K562 (cell line): ENCODE results near the gene TARS1. TPM values are rescaled to one million over a fixed set of nuclear protein-coding genes. Genes with fewer than 3 reads are reported as not detected.
"Not testable (repeated sequence)": the region's sequence is repeated elsewhere in the genome, so short reads cannot be mapped to it uniquely, and the experiment has no call there.

Experiments used
- ATAC-seq: fragments of 200-7000 bp; cut with Tn5 transposase; 3 replicates; pipeline ENCODE4 v1.9.1; 2020; ENCODE audit warnings: moderate library complexity
- BruUV-seq: library from RNA; stranded (reverse); fragments of 400-500 nt; replicated peaks from 2 replicates; lab custom pipeline; 2021; lab: Mats Ljungman, UMichigan
- CTCF ChIA-PET: fragments of 300-600 bp; formaldehyde crosslinking; extraction: SDS; loops from one replicate; lab custom pipeline; 2021; ENCODE audit warnings: low intra/inter-chr PET ratio; lab: Yijun Ruan, JAX
- POLR2A ChIA-PET: fragments of 300-600, 350-650 bp; sonication (Branson Sonifier 250); formaldehyde crosslinking; extraction: SDS; loops from one replicate; lab custom pipeline; 2021; ENCODE audit warnings: antibody characterized with exemption, inconsistent platforms; lab: Yijun Ruan, JAX
- DNase-seq, 4 experiments: peaks; one replicate each; pipeline versions ENCODE4 v3.0.0 to v3.0.0-alpha.2; 2011 to 2018; ENCODE audit warnings: low spot score in 3 of 4, mixed read lengths in 3 of 4; ENCODE audit errors: extremely low read depth in 1 of 4
- FAIRE-seq: peaks from 2 replicates; lab custom pipeline; 2011; peaks lifted over from hg19 to GRCh38; lab: Jason Lieb, UNC
- H2AFZ ChIP-seq: 2 replicates; pipeline ENCODE4 v1.6.0; 2011; ENCODE audit warnings: low read depth, low read length, control low read depth, inconsistent platforms
- H3K27ac ChIP-seq: fragments of 200-600 bp; 3 replicates; pipeline ENCODE4 v1.8.0; 2011; ENCODE audit warnings: low read depth, mild to moderate bottlenecking, control low read depth, inconsistent platforms, low read length, moderate library complexity, mixed read lengths; ENCODE audit errors: extremely low read depth
- H3K27me3 ChIP-seq, 2 experiments: fragments of 300-600 bp in 1 of 2; 2 replicates in 1 of 2; 3 replicates in 1 of 2; pipeline versions ENCODE4 v1.6.0 to v1.8.0; 2011; ENCODE audit warnings: inconsistent platforms in 2 of 2, low read length in 2 of 2, mild to moderate bottlenecking in 1 of 2, mixed read lengths in 1 of 2, moderate library complexity in 1 of 2; ENCODE audit not compliant: control insufficient read depth in 2 of 2, insufficient read depth in 2 of 2
- H3K36me3 ChIP-seq: fragments of 300-600 bp; 3 replicates; pipeline ENCODE4 v1.8.0; 2011; ENCODE audit warnings: mild to moderate bottlenecking, low read length, inconsistent platforms; ENCODE audit not compliant: control insufficient read depth, insufficient read depth
- H3K4me1 ChIP-seq, 2 experiments: fragments of 200-600 bp in 1 of 2; replicated peaks in 1 of 2; 2 replicates in 1 of 2; 3 replicates in 1 of 2; pipeline versions ENCODE4 v1.5.1 to v1.8.0; 2011; ENCODE audit warnings: inconsistent platforms in 2 of 2, low read length in 2 of 2, mild to moderate bottlenecking in 1 of 2, mixed read lengths in 1 of 2, moderate library complexity in 1 of 2; ENCODE audit not compliant: control insufficient read depth in 2 of 2, insufficient read depth in 2 of 2
- H3K4me2 ChIP-seq: 2 replicates; pipeline ENCODE4 v1.6.1; 2011; ENCODE audit warnings: low read length, control low read depth, inconsistent platforms, mixed read lengths; ENCODE audit not compliant: insufficient read depth
- H3K4me3 ChIP-seq: fragments of 200-600 bp; sonication (generic), shearing (Covaris generic); 2 replicates; pipeline ENCODE4 v1.5.1; 2016; ENCODE audit warnings: control low read depth, inconsistent platforms
- H3K79me2 ChIP-seq: fragments of 200-600 bp; 3 replicates; pipeline ENCODE4 v1.8.0; 2011; ENCODE audit warnings: low read length, inconsistent platforms; ENCODE audit not compliant: control insufficient read depth, insufficient read depth
- H3K9ac ChIP-seq, 2 experiments: 2 replicates each; pipeline versions ENCODE4 v1.6.0 to v1.6.1; 2011; ENCODE audit warnings: low read depth in 2 of 2, low read length in 2 of 2, control low read depth in 1 of 2, inconsistent platforms in 1 of 2, mild to moderate bottlenecking in 1 of 2, mixed read lengths in 1 of 2; ENCODE audit not compliant: insufficient read depth in 1 of 2
- H3K9me1 ChIP-seq: one replicate; pipeline ENCODE4 v1.6.0; 2011; ENCODE audit warnings: inconsistent platforms, mild to moderate bottlenecking, low read length, moderate library complexity; ENCODE audit not compliant: control insufficient read depth, insufficient read depth
- H3K9me3 ChIP-seq: replicated peaks from 2 replicates; pipeline ENCODE4 v1.5.1; 2011; ENCODE audit warnings: low read depth, low read length, inconsistent platforms; ENCODE audit not compliant: control insufficient read depth, insufficient read depth
- H4K20me1 ChIP-seq: replicated peaks from 2 replicates; pipeline ENCODE4 v1.6.1; 2011; ENCODE audit warnings: low read length, inconsistent platforms, mixed read lengths; ENCODE audit not compliant: control insufficient read depth, insufficient read depth
- WGBS: fragments of 100-300 bp; shearing (Covaris generic); methylation state at CpG from one replicate; pipeline ENCODE4 v1.1.6; 2016; ENCODE audit warnings: low coverage, mixed read lengths; ENCODE audit not compliant: insufficient coverage; ENCODE audit errors: missing lambda C conversion rate; 5-methylcytosine and 5-hydroxymethylcytosine counted together
- in situ Hi-C: fragments of 300-500 bp; cut with MboI; formaldehyde crosslinking; loops from 4 replicates; pipeline ENCODE4 v1.15.0; 2018; ENCODE audit warnings: inconsistent platforms, mixed read lengths
- intact Hi-C: fragments of 100-400 bp; cut with micrococcal nuclease; formaldehyde crosslinking; loops from 2 replicates; pipeline ENCODE4 v1.14.2; 2022
- polyA plus RNA-seq, 8 experiments: library from polyadenylated mRNA; depleted of rRNA in 4 of 8; stranded (reverse) in 5 of 8; unstranded in 3 of 8; fragments of >200 nt; fragmentation: Nextera tagmentation in 2 of 8; fragmentation: Illumina TruSeq in 1 of 8; extraction: Ambion mirVana in 2 of 8; extraction: Trizol in 1 of 8; gene quantifications; 2 replicates each; pipeline versions ENCODE4 v1.2.1 to v1.2.3, GENCODE V29; 2011 to 2014; ENCODE audit warnings: inconsistent platforms in 1 of 8, missing spikeins in 1 of 8
- total RNA-seq, 7 experiments: library from RNA; depleted of rRNA in 6 of 7; stranded (reverse); fragments of >200 nt in 6 of 7; fragmentation: Illumina TruSeq in 2 of 7; extraction: Trizol in 2 of 7; gene quantifications; 2 replicates each; pipeline versions ENCODE4 v1.2.1 to v1.2.3, GENCODE V29; 2011 to 2021; ENCODE audit warnings: low replicate concordance in 1 of 7
- TF ChIP-seq, protein P1 (sequence below): sonication (generic); formaldehyde crosslinking; IDR thresholded peaks from 2 replicates; pipeline ENCODE4 v1.8.1; 2023; ENCODE audit warnings: mild to moderate bottlenecking, missing genetic modification reagents
- TF ChIP-seq, protein P2 (sequence below): fragments of 450-650 bp; IDR thresholded peaks from 2 replicates; pipeline ENCODE4 v1.6.1; 2017; ENCODE audit warnings: antibody characterized with exemption, mild to moderate bottlenecking

TARS1 gene
- total and polyA plus RNA-seq, 9 of the 15 experiments (the other 6 are each of a cell fraction or from before 2014, with no cell fraction given): 263 to 518 (median 439) TPM

DNA sequence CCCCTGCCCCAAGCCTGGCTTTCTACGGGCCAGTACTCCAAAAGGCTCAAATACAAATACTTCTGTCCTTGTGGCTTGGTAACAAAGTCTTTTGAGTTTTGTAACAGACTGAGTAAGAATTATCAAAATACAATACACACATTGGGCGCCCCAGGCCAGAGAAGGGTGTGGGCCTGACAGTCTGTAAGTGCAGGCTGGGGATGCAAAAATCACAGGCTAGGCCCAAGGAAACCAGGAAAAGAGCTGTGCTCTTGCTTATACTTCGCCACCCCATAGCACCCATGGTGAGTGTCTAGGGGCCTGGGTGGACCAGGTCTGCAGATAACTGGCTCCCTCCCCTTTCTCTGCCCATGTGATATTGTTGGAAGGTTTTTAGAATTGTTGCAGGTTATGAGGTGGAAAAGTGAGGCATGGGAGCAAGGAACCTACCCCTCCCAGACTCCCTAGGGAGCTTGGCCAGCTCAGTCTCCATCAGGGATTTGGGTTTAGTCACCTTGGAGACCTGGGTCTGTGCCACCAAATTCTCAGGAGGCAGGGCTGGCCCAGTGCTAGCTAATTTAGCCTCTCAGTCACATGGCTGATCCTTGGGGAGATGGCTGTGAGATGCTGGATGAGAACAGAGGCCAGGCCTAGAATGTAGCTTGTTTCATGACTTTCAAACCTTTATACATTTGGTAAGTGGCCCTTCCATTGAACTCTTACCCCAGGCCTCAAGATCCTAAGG lies 72.9 kb downstream of the TARS1 start:
- Histone ChIP-seq H2AFZ (no peak overlapping the region), H3K36me3 (no peaks in the 10 kb centered on the region), H3K27me3 (peaks cover 0 to 7% of the 10 kb centered on the region in 2 experiments; a peak in 3 of 5 replicates), H3K9me1 (no peaks in the 10 kb centered on the region), H3K9me3 (no peaks in the 10 kb centered on the region; the same call in 1 of the 2 replicates), H3K79me2 (no peaks in the 10 kb centered on the region), H3K4me2 (no peak overlapping the region), H3K4me3 (no peak overlapping the region), H3K9ac (no peak overlapping the region), H4K20me1 (no peaks in the 10 kb centered on the region), H3K27ac (no peak overlapping the region), H3K4me1 (no peaks in the 10 kb centered on the region)
- FAIRE-seq (no peak), ATAC-seq (no peak), DNase-seq (no peak)
- ChIA-PET CTCF (no interaction called here), POLR2A (no interaction called here)
- intact Hi-C loops (no loop called here), in situ Hi-C loops (no loop called here)
- TF ChIP-seq, protein P1, sequence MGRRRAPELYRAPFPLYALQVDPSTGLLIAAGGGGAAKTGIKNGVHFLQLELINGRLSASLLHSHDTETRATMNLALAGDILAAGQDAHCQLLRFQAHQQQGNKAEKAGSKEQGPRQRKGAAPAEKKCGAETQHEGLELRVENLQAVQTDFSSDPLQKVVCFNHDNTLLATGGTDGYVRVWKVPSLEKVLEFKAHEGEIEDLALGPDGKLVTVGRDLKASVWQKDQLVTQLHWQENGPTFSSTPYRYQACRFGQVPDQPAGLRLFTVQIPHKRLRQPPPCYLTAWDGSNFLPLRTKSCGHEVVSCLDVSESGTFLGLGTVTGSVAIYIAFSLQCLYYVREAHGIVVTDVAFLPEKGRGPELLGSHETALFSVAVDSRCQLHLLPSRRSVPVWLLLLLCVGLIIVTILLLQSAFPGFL: no peak
- TF ChIP-seq, protein P2, sequence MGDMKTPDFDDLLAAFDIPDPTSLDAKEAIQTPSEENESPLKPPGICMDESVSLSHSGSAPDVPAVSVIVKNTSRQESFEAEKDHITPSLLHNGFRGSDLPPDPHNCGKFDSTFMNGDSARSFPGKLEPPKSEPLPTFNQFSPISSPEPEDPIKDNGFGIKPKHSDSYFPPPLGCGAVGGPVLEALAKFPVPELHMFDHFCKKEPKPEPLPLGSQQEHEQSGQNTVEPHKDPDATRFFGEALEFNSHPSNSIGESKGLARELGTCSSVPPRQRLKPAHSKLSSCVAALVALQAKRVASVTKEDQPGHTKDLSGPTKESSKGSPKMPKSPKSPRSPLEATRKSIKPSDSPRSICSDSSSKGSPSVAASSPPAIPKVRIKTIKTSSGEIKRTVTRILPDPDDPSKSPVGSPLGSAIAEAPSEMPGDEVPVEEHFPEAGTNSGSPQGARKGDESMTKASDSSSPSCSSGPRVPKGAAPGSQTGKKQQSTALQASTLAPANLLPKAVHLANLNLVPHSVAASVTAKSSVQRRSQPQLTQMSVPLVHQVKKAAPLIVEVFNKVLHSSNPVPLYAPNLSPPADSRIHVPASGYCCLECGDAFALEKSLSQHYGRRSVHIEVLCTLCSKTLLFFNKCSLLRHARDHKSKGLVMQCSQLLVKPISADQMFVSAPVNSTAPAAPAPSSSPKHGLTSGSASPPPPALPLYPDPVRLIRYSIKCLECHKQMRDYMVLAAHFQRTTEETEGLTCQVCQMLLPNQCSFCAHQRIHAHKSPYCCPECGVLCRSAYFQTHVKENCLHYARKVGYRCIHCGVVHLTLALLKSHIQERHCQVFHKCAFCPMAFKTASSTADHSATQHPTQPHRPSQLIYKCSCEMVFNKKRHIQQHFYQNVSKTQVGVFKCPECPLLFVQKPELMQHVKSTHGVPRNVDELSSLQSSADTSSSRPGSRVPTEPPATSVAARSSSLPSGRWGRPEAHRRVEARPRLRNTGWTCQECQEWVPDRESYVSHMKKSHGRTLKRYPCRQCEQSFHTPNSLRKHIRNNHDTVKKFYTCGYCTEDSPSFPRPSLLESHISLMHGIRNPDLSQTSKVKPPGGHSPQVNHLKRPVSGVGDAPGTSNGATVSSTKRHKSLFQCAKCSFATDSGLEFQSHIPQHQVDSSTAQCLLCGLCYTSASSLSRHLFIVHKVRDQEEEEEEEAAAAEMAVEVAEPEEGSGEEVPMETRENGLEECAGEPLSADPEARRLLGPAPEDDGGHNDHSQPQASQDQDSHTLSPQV: no peak
- BruUV-seq: no TSS peak
- WGBS: 13% methylated on average over 3 of the region's 3 CpGs

DNA sequence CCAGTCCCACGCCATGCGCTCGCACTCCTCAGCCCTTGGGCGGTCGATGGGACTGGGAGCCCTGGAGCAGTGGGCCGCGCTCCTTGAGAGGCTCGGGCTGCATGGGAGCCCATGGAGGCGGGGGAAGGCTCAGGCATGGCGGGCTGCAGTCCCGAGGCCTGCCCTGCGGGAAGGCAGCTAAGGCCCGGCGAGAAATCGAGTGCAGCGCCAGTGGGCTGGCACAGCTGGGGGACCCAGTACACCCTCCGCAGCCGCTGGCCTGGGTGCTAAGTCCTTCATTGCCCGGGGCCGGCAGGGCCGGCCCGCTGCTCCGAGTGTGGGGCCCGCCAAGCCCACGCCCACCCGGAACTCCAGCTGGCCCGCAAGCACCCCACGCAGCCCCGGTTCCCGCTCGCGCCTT lies 74.6 kb downstream of the TARS1 start:
- H3K9me1 ChIP-seq, DNase-seq, in situ Hi-C loops, H3K9me3 ChIP-seq, ATAC-seq, intact Hi-C loops, H3K9ac ChIP-seq, H3K27me3 ChIP-seq, H3K36me3 ChIP-seq, CTCF ChIA-PET, H4K20me1 ChIP-seq, BruUV-seq, H3K4me1 ChIP-seq, H2AFZ ChIP-seq, H3K4me2 ChIP-seq, H3K79me2 ChIP-seq, H3K4me3 ChIP-seq, H3K27ac ChIP-seq, FAIRE-seq: not testable (repeated sequence)
- POLR2A ChIA-PET: interaction anchor here (1.0 kb wide), 1 partner anchor 14 kb away, joined by 4 read pairs; no protein-coding TSS in a partner anchor
- 43% methylated on average over 21 of the region's 32 CpGs for WGBS
